HepG2 (cell line): ENCODE results near the gene GGA1. TPM values are rescaled to one million over a fixed set of nuclear protein-coding genes. Genes with fewer than 3 reads are reported as not detected.

Experiments
- BORCS8-MEF2B ChIP-seq: sonication (generic); formaldehyde crosslinking; IDR thresholded peaks from 2 replicates; pipeline ENCODE4 v1.8.0; 2022; ENCODE audit warnings: mild to moderate bottlenecking, missing genetic modification reagents
- CEBPG ChIP-seq: IDR thresholded peaks from 2 replicates; pipeline ENCODE4 v1.6.1; 2016
- DMAP1 ChIP-seq: IDR thresholded peaks from 2 replicates; pipeline ENCODE4 v1.6.1; 2016
- E2F5 ChIP-seq: sonication (generic); formaldehyde crosslinking; conservative IDR thresholded peaks from 2 replicates; pipeline ENCODE4 v1.4.0; 2020; ENCODE audit warnings: missing genetic modification reagents
- FOXP4 ChIP-seq: sonication (generic); formaldehyde crosslinking; IDR thresholded peaks from 2 replicates; pipeline ENCODE4 v1.4.0; 2020; ENCODE audit warnings: missing genetic modification reagents
- KDM4B ChIP-seq: sonication (generic); formaldehyde crosslinking; IDR thresholded peaks from 2 replicates; pipeline ENCODE4 v1.4.0; 2020; ENCODE audit warnings: missing genetic modification reagents
- MEF2D ChIP-seq: sonication (generic); formaldehyde crosslinking; IDR thresholded peaks from 2 replicates; pipeline ENCODE4 v1.5.1; 2020; ENCODE audit warnings: mild to moderate bottlenecking, missing genetic modification reagents
- MXD1 ChIP-seq: sonication (generic); formaldehyde crosslinking; IDR thresholded peaks from 2 replicates; pipeline ENCODE4 v1.4.0; 2020; ENCODE audit warnings: mild to moderate bottlenecking, missing genetic modification reagents
- PAX8 ChIP-seq: sonication (generic); formaldehyde crosslinking; IDR thresholded peaks from 2 replicates; pipeline ENCODE4 v1.8.0; 2022; ENCODE audit warnings: mild to moderate bottlenecking, missing genetic modification reagents, borderline replicate concordance
- REST ChIP-seq, 2 experiments: IDR thresholded peaks; 2 replicates each; pipeline ENCODE4 v1.6.1; 2011 to 2012; ENCODE audit warnings: low read length in 2 of 2, borderline replicate concordance in 1 of 2, low read depth in 1 of 2, mild to moderate bottlenecking in 1 of 2, moderate library complexity in 1 of 2
- SMARCE1 ChIP-seq: fragments of 450-650 bp; IDR thresholded peaks from 2 replicates; pipeline ENCODE4 v1.6.1; 2017; ENCODE audit warnings: borderline replicate concordance
- TBX2 ChIP-seq: sonication (generic); formaldehyde crosslinking; IDR thresholded peaks from 2 replicates; pipeline ENCODE4 v1.5.0; 2020; ENCODE audit warnings: missing genetic modification reagents, mild to moderate bottlenecking, borderline replicate concordance
- ZC3H4 ChIP-seq: sonication (generic); formaldehyde crosslinking; IDR thresholded peaks from 2 replicates; pipeline ENCODE4 v1.4.0; 2020; ENCODE audit warnings: missing genetic modification reagents, borderline replicate concordance
- ZFP37 ChIP-seq: sonication (generic); formaldehyde crosslinking; IDR thresholded peaks from 2 replicates; pipeline ENCODE4 v1.4.0; 2020; ENCODE audit warnings: missing genetic modification reagents, borderline replicate concordance
- ZIK1 ChIP-seq: sonication (generic); formaldehyde crosslinking; IDR thresholded peaks from 2 replicates; pipeline ENCODE4 v1.5.0; 2020; ENCODE audit warnings: mild to moderate bottlenecking, low read depth, missing genetic modification reagents, borderline replicate concordance
- ZNF263 ChIP-seq: sonication (generic); formaldehyde crosslinking; IDR thresholded peaks from 2 replicates; pipeline ENCODE4 v1.4.0; 2020; ENCODE audit warnings: missing genetic modification reagents
- ZNF33B ChIP-seq: sonication (generic); formaldehyde crosslinking; IDR thresholded peaks from 2 replicates; pipeline ENCODE4 v1.5.1; 2020; ENCODE audit warnings: mild to moderate bottlenecking, missing genetic modification reagents
- ZNF552 ChIP-seq: sonication (generic); formaldehyde crosslinking; IDR thresholded peaks from 2 replicates; pipeline ENCODE4 v1.9.0; 2022; ENCODE audit warnings: missing genetic modification reagents, mild to moderate bottlenecking, borderline replicate concordance
- ZNF607 ChIP-seq: sonication (generic); formaldehyde crosslinking; IDR thresholded peaks from 2 replicates; pipeline ENCODE4 v1.5.1; 2020; ENCODE audit warnings: missing genetic modification reagents, mild to moderate bottlenecking, borderline replicate concordance
- ZNF784 ChIP-seq: sonication (generic); formaldehyde crosslinking; IDR thresholded peaks from 2 replicates; pipeline ENCODE4 v1.5.1; 2020; ENCODE audit warnings: missing genetic modification reagents, mild to moderate bottlenecking, borderline replicate concordance
- ZNF878 ChIP-seq: sonication (generic); formaldehyde crosslinking; IDR thresholded peaks from 2 replicates; pipeline ENCODE4 v1.8.1; 2023; ENCODE audit warnings: mild to moderate bottlenecking, missing genetic modification reagents, moderate library complexity
- polyA plus RNA-seq, 8 experiments: library from polyadenylated mRNA; depleted of rRNA in 3 of 8; stranded (reverse) in 7 of 8; unstranded in 1 of 8; fragments of >200 nt; fragmentation: Illumina TruSeq in 4 of 8; extraction: Trizol in 4 of 8; gene quantifications; 2 replicates each; pipeline versions ENCODE4 v1.2.1 to v1.2.3, GENCODE V29; 2011 to 2016; ENCODE audit warnings: low read depth in 4 of 8, missing spikeins in 1 of 8, mixed read lengths in 1 of 8; ENCODE audit not compliant: insufficient read depth in 1 of 8
- total RNA-seq, 5 experiments: library from RNA; depleted of rRNA; stranded (reverse); fragments of >200 nt; fragmentation: Illumina TruSeq; extraction: Trizol; gene quantifications; 2 replicates each; pipeline ENCODE4 v1.2.3, GENCODE V29; 2016; ENCODE audit warnings: low read depth in 1 of 5

GGA1 gene
- total and polyA plus RNA-seq, 2 of the 13 experiments (the other 11 are each of a cell fraction or from before 2014, with no cell fraction given), result 29.1 to 87.2 TPM

GRCh38 chr22:37562049-37562875 lies 46.4 kb upstream of the GGA1 start (continued):
- TF ChIP-seq ZC3H4 (CRISPR knock-in tag), result 0 out of 2 replicates have a peak, but pooled peaks have one; percentile 6
- TF ChIP-seq ZNF607 (CRISPR knock-in tag), result 0 out of 2 replicates have a peak, but pooled peaks have one; percentile 8
- TF ChIP-seq PAX8 (CRISPR knock-in tag), result no peak
- TF ChIP-seq REST (IDR thresholded peaks at IDR 0.05; ENCODE audit: borderline replicate concordance in 1 of 2, low read depth in 1 of 2, low read length in 2 of 2), result no peak
- TF ChIP-seq ZIK1 (CRISPR knock-in tag), result no peak
- TF ChIP-seq MXD1 (CRISPR knock-in tag), result 0 out of 2 replicates have a peak, but pooled peaks have one; percentile 4
- TF ChIP-seq ZNF878 (CRISPR knock-in tag), result no peak; the same call in 1 of the 2 replicates
- no peak for TF ChIP-seq BORCS8-MEF2B (CRISPR knock-in tag)
- TF ChIP-seq ZFP37 (CRISPR knock-in tag), result no peak
- TF ChIP-seq CEBPG (CRISPR knock-in tag), result no peak
- no peak; the same call in 1 of the 2 replicates for TF ChIP-seq KDM4B (CRISPR knock-in tag)
- no peak for TF ChIP-seq DMAP1 (CRISPR knock-in tag)
- TF ChIP-seq E2F5 (CRISPR knock-in tag), result no peak
- 0 out of 2 replicates have a peak, but pooled peaks have one; percentile 3 for TF ChIP-seq ZNF552 (CRISPR knock-in tag)
- no peak for TF ChIP-seq MEF2D (CRISPR knock-in tag)
- TF ChIP-seq TBX2 (CRISPR knock-in tag), result 0 out of 2 replicates have a peak, but pooled peaks have one; percentile 16
- no peak for TF ChIP-seq ZNF784 (CRISPR knock-in tag)
- no peak for TF ChIP-seq FOXP4 (CRISPR knock-in tag)
- no peak for TF ChIP-seq ZNF33B (CRISPR knock-in tag)
- no peak for TF ChIP-seq ZNF263 (CRISPR knock-in tag)
- no peak for TF ChIP-seq SMARCE1
